Testis (tissue), 3 donors: Measurements from ENCODE around the gene SRRD. TPM values are rescaled to one million over a fixed set of nuclear protein-coding genes. Genes with fewer than 3 reads are reported as not detected.
"Not testable (repeated sequence)": the region's sequence is repeated elsewhere in the genome, so short reads cannot be mapped to it uniquely, and the experiment has no call there.

Source experiments
- DNase-seq: peaks from one replicate; pipeline ENCODE4 v3.0.0-alpha.2; 2019
- H3K27ac ChIP-seq, 2 donors: fragments of 200-600 bp; sonication (generic); one replicate each; pipeline ENCODE4 v1.5.1; 2019
- H3K27me3 ChIP-seq: fragments of 200-600 bp; sonication (generic); one replicate; pipeline ENCODE4 v1.5.1; 2019
- H3K36me3 ChIP-seq: fragments of 200-600 bp; sonication (generic); one replicate; pipeline ENCODE4 v1.5.1; 2017; ENCODE audit warnings: low read depth; ENCODE audit errors: missing control alignments
- H3K4me1 ChIP-seq: fragments of 200-600 bp; sonication (generic); one replicate; pipeline ENCODE4 v1.5.1; 2019
- H3K4me3 ChIP-seq, 2 donors: fragments of 200-600 bp; sonication (generic); one replicate each; pipeline ENCODE4 v1.5.1; 2017 to 2019
- H3K9me3 ChIP-seq: fragments of 200-600 bp; sonication (generic); one replicate; pipeline ENCODE4 v1.5.1; 2017
- POLR2A ChIP-seq: fragments of 450-650 bp; IDR thresholded peaks from one replicate; pipeline ENCODE4 v1.6.1; 2017; ENCODE audit warnings: antibody characterized with exemption, mild to moderate bottlenecking, moderate library complexity
- WGBS, 2 donors: methylation state at CpG; one replicate each; pipeline ENCODE4 v1.1.5; 2018; 5-methylcytosine and 5-hydroxymethylcytosine counted together
- intact Hi-C: fragments of 100-400 bp; cut with DNase I; formaldehyde crosslinking; loops from one replicate; pipeline ENCODE4 v1.15.1; 2023; ENCODE audit warnings: low total_unique reads
- polyA plus RNA-seq: library from polyadenylated mRNA; stranded (reverse); fragments of 350-450 nt; fragmentation: Illumina TruSeq; extraction: RNeasy Lipid Tissue Mini Kit (QIAGEN cat#74804); gene quantifications from one replicate; pipeline ENCODE4 v1.2.3, GENCODE V29; 2014; ENCODE audit warnings: low read depth, low replicate concordance; ENCODE audit not compliant: insufficient read depth
- total RNA-seq, 2 donors: library from RNA; depleted of rRNA; stranded (reverse); fragments of >200 nt; gene quantifications; one replicate each; pipeline ENCODE4 v1.2.3, GENCODE V29; 2016
- TF ChIP-seq, protein P1 (sequence below), 3 experiments: fragments of 450-650 bp in 2 of 3; fragments of 200-600 bp in 1 of 3; sonication (generic) in 1 of 3; IDR thresholded peaks; one replicate each; pipeline ENCODE4 v1.5.1; 2016 to 2019; ENCODE audit warnings: antibody characterized with exemption in 3 of 3, mild to moderate bottlenecking in 2 of 3, moderate library complexity in 1 of 3

The SRRD gene
- total and polyA plus RNA-seq, 3 donors from 2014 or later, result 22.7 to 37.9 (median 27.2) TPM

DNA sequence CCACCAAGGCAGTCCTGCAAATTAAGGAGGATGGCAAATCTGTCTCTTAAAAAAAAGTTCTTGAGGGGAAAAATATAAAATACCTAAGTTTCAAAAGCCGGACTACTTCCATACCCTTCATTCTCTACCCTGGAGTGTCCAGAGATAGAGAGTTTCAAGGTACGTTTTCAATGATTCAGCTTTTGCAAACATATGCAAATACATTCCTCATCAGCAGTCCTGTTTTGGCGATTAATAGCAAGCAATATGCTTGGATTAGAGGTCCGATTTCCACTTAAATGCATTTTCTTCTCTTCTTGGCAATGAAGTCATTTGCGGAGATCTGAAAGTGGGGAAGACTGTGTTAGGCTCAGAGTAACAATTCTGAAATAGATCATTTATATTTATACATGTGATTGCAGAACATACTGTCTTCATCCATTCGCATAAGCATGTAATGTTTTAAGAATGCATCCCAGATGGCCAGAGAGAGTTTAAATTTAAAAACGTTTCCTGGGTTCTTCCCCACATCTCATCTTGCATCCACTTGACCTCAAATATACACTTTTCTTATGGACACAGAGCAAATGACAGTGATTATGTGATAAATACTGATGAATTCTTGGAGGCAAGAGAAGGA is 42.4 kb downstream of the SRRD start:
- Histone ChIP-seq H3K27me3 (no peaks in the 10 kb centered on the region), H3K9me3 (no peaks in the 10 kb centered on the region), H3K27ac (no peak overlapping the region), H3K4me1 (peaks cover 3% of the 10 kb centered on the region), H3K4me3 (no peak overlapping the region), H3K36me3 (no peaks in the 10 kb centered on the region)
- no peak for DNase-seq
- WGBS, 2 donors, result 82 to 88% methylated on average over 7 of the region's 7 CpGs
- intact Hi-C loops, result no loop called here
- no peak for TF ChIP-seq POLR2A
- TF ChIP-seq, protein P1, sequence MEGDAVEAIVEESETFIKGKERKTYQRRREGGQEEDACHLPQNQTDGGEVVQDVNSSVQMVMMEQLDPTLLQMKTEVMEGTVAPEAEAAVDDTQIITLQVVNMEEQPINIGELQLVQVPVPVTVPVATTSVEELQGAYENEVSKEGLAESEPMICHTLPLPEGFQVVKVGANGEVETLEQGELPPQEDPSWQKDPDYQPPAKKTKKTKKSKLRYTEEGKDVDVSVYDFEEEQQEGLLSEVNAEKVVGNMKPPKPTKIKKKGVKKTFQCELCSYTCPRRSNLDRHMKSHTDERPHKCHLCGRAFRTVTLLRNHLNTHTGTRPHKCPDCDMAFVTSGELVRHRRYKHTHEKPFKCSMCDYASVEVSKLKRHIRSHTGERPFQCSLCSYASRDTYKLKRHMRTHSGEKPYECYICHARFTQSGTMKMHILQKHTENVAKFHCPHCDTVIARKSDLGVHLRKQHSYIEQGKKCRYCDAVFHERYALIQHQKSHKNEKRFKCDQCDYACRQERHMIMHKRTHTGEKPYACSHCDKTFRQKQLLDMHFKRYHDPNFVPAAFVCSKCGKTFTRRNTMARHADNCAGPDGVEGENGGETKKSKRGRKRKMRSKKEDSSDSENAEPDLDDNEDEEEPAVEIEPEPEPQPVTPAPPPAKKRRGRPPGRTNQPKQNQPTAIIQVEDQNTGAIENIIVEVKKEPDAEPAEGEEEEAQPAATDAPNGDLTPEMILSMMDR (IDR thresholded peaks at IDR 0.05), result no peak

DNA sequence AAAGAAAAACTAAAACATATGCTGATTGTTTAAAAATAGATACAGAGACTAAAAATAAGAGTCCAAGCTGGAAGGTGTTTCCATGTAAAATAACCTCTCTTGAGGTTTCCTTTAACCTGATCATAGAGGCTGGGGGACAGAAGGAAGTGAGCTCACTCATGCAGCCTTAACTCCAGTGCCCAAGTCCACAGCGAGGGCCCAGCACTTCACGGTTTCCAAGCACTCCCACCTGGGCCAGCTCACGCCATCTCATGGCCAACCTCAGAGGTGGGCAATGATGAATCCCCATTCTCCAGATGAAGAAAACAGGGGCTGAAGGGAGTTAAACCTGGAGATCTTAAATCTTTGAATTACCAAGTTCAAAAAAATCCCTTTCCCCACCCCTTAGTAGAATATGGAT is 43.5 kb downstream of the SRRD start:
- no peak overlapping the region for H3K4me3 ChIP-seq
- H3K27ac ChIP-seq, result no peak overlapping the region
- 50 to 78% methylated on average over 3 of the region's 3 CpGs for WGBS, 2 donors
- H3K9me3 ChIP-seq, result no peaks in the 10 kb centered on the region
- TF ChIP-seq, protein P1 (IDR thresholded peaks at IDR 0.05), result no peak
- no peaks in the 10 kb centered on the region for H3K27me3 ChIP-seq
- H3K36me3 ChIP-seq, result no peaks in the 10 kb centered on the region
- peaks cover 3% of the 10 kb centered on the region for H3K4me1 ChIP-seq
- intact Hi-C loops, result no loop called here
- no peak for DNase-seq

DNA sequence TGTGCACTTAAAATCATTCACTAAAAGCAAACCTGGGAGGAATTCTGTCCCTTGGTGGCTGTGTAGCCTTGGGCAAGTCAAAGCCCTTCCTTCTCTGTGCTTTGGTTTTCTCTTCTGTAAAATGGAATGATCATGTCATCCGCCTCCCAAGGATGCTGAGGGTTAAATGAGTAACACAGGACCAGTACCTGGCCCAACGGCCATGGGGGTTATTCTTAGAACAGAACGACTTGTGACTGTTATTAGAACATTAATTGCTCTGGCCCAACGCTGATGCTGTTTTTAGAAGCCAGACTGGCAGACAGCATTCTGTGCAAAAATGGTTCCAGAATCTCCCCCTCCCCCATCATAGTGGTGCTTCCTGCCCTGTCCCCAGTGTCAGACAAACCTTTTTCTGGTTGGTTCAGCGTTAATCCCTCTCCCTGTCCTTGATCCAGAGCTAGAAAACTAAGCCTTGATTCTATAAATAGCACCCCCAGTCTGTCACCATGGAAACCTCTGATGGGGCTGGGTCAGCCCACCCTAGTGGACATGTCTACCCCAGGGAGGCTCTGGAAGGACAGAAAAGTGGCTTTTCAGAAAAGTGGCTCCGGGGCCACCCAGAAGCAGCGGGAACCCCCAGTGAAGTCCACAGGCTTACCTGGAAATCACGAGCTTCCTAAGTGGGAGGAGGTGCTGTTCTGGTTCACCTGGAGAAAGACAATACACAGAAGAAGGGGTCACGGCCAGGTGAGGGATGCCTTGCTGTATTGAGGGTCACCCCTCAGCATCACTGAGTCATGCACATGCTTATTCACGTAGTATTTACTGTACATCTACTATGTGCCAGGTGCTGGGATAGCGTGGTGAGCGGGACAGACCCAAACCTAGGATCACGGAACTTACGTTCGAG is 44.1 kb downstream of the SRRD start:
- Histone ChIP-seq H3K4me1 (peaks cover 3% of the 10 kb centered on the region), H3K27ac (no peak overlapping the region), H3K27me3 (no peaks in the 10 kb centered on the region), H3K4me3 (no peak overlapping the region), H3K9me3 (no peaks in the 10 kb centered on the region), H3K36me3 (no peaks in the 10 kb centered on the region)
- TF ChIP-seq, protein P1 (IDR thresholded peaks at IDR 0.05), result no peak
- TF ChIP-seq POLR2A, result no peak
- WGBS, 2 donors, result 65 to 67% methylated on average over 12 to 15 of the region's 15 CpGs
- DNase-seq, result no peak
- intact Hi-C loops, result no loop called here

DNA sequence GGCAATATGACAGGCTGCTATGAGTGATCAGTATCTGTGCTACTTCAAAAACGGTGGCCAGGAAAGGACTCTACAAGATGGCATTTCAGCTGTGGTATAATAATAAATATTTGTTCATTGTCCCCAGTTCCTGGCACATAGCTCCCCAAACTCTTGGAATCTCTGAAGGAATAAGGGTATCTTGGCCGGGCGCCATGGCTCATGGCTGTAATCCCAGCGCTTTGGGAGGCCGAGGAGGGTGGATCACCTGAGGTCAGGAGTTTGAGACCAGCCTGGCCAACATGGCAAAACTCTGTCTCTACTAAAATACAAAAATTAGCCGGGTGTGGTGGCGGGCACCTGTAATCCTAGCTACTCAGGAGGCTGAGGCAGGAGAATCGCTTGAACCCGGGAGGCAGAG is 44.8 kb downstream of the SRRD start:
- DNase-seq, intact Hi-C loops, H3K4me1 ChIP-seq, H3K27ac ChIP-seq, H3K4me3 ChIP-seq, H3K9me3 ChIP-seq, H3K36me3 ChIP-seq, H3K27me3 ChIP-seq: not testable (repeated sequence)
- 82 to 85% methylated on average over 9 of the region's 9 CpGs for WGBS, 2 donors

DNA sequence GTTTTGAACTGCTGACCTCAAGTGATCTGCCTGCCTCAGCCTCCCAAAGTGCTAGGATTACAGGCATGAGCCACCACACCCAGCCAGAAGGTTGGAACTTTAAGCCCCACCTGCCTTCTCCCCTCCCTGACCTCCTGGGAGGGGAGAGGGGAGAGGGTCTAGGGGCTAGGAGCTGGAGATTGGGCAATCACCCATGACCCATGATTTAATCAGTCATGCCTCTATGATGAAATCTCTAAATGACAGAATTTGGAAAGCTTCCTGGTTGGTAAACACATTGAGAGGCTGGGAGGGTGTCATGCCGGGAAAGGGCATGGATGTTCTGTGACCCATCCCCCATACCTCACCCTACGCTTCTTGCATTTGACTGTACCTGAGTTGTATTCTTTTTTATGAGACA is 45.7 kb downstream of the SRRD start:
- Histone ChIP-seq H3K4me1 (peaks cover 3% of the 10 kb centered on the region), H3K9me3 (no peaks in the 10 kb centered on the region), H3K27me3 (no peaks in the 10 kb centered on the region), H3K36me3 (no peaks in the 10 kb centered on the region), H3K4me3 (no peak overlapping the region), H3K27ac (no peak overlapping the region)
- intact Hi-C loops, result no loop called here
- no peak for DNase-seq
- no peak for TF ChIP-seq POLR2A
- TF ChIP-seq, protein P1 (IDR thresholded peaks at IDR 0.05), result no peak
- 91 to 93% methylated on average over 2 of the region's 2 CpGs for WGBS, 2 donors
